HEK293 (cell line): ENCODE data around the gene CRABP2.

ENCODE experiments used
- CTCF ChIP-seq: fragments of 450-650 bp; formaldehyde crosslinking; IDR thresholded peaks from 2 replicates; pipeline ENCODE4 v1.5.1; 2016; ENCODE audit warnings: missing biosample characterization, missing genetic modification characterization
- KLF8 ChIP-seq: fragments of 450-650 bp; formaldehyde crosslinking; IDR thresholded peaks from 2 replicates; pipeline ENCODE4 v1.5.1; 2016; ENCODE audit warnings: missing biosample characterization, missing genetic modification characterization
- MYNN ChIP-seq: fragments of 450-650 bp; formaldehyde crosslinking; IDR thresholded peaks from 2 replicates; pipeline ENCODE4 v1.5.1; 2016; ENCODE audit warnings: missing biosample characterization, missing genetic modification characterization, borderline replicate concordance
- PATZ1 ChIP-seq: fragments of 450-650 bp; formaldehyde crosslinking; IDR thresholded peaks from 2 replicates; pipeline ENCODE4 v1.5.1; 2016; ENCODE audit warnings: missing biosample characterization, missing genetic modification characterization
- PBX3 ChIP-seq: sonication (generic); formaldehyde crosslinking; IDR thresholded peaks from 2 replicates; pipeline ENCODE4 v1.8.1; 2022; ENCODE audit warnings: mild to moderate bottlenecking, moderate library complexity, missing genetic modification reagents
- REST ChIP-seq: fragments of 450-650 bp; formaldehyde crosslinking; IDR thresholded peaks from 2 replicates; pipeline ENCODE4 v1.5.1; 2016; ENCODE audit warnings: missing biosample characterization, missing genetic modification characterization
- SALL2 ChIP-seq: fragments of 450-650 bp; formaldehyde crosslinking; IDR thresholded peaks from 2 replicates; pipeline ENCODE4 v1.5.0; 2017; ENCODE audit warnings: missing biosample characterization, mild to moderate bottlenecking, missing genetic modification characterization, borderline replicate concordance
- ZBTB11 ChIP-seq: fragments of 450-650 bp; formaldehyde crosslinking; conservative IDR thresholded peaks from 2 replicates; pipeline ENCODE4 v1.5.1; 2016; ENCODE audit warnings: low read depth, missing biosample characterization, missing genetic modification characterization
- ZBTB26 ChIP-seq: fragments of 450-650 bp; formaldehyde crosslinking; optimal IDR thresholded peaks from 2 replicates; pipeline ENCODE3; 2016; ENCODE audit warnings: missing biosample characterization, mild to moderate bottlenecking, missing genetic modification characterization
- ZNF274 ChIP-seq, 2 experiments: fragments of 200-500 bp in 1 of 2; fragments of 450-650 bp in 1 of 2; sonication (Bioruptor generic) in 1 of 2; formaldehyde crosslinking in 1 of 2; IDR thresholded peaks; 2 replicates each; pipeline versions ENCODE4 v1.5.1 to v1.6.1; 2014 to 2016; ENCODE audit warnings: borderline replicate concordance in 1 of 2, inconsistent platforms in 1 of 2, low read length in 1 of 2, missing biosample characterization in 1 of 2, missing genetic modification characterization in 1 of 2
- ZNF280C ChIP-seq: fragments of 450-650 bp; formaldehyde crosslinking; IDR thresholded peaks from 2 replicates; pipeline ENCODE4 v1.5.1; 2016; ENCODE audit warnings: missing biosample characterization, missing genetic modification characterization
- ZNF37A ChIP-seq: fragments of 450-650 bp; IDR thresholded peaks from 2 replicates; pipeline ENCODE4 v1.5.1; 2018; ENCODE audit warnings: missing biosample characterization, missing genetic modification characterization
- ZNF645 ChIP-seq: fragments of 450-650 bp; formaldehyde crosslinking; IDR thresholded peaks from 2 replicates; pipeline ENCODE4; 2016; ENCODE audit warnings: missing biosample characterization, missing genetic modification characterization

- TF ChIP-seq KLF8 (tag by site-specific recombination): no peak
- no peak for TF ChIP-seq MYNN (tag by site-specific recombination)
- no peak for TF ChIP-seq PBX3 (CRISPR knock-in tag)
- no peak for TF ChIP-seq ZNF645 (tag by site-specific recombination)
- TF ChIP-seq ZNF280C (tag by site-specific recombination): no peak
- TF ChIP-seq CTCF: no peak; the same call in 1 of the 2 replicates
- TF ChIP-seq ZBTB26: no peak
- no peak for TF ChIP-seq ZBTB11 (tag by site-specific recombination)
- TF ChIP-seq SALL2: no peak
- TF ChIP-seq ZNF274 (IDR thresholded peaks at IDR 0.05; ENCODE audit: low read length): no peak
- no peak for TF ChIP-seq ZNF274 (tag by site-specific recombination; IDR thresholded peaks at IDR 0.05; ENCODE audit: borderline replicate concordance)
- no peak for TF ChIP-seq ZNF37A (tag by site-specific recombination)
- no peak for TF ChIP-seq REST
- TF ChIP-seq PATZ1 (tag by site-specific recombination): no peak
Measured at GRCh38 chr1:156705321-156705917, at the start of gene CRABP2.
